Suppressor macrophage (primary cell): ENCODE data around the gene LAD1.

Source experiments
- DNase-seq, 4 experiments: peaks; one replicate each; pipeline ENCODE4 v3.0.0-alpha.2; 2020 to 2022

The LAD1 gene

GRCh38 chr1:201418461-201418860, 19.3 kb upstream of the LAD1 start:
- no peak for DNase-seq

GRCh38 chr1:201414051-201414738, 15.1 kb upstream of the LAD1 start:
- DNase-seq = no peak

- no peak for DNase-seq
These were observed 12.2 kb upstream of the LAD1 start for GRCh38 chr1:201411292-201411691.

GRCh38 chr1:201409440-201409839, 10.3 kb upstream of the LAD1 start:
- no peak for DNase-seq

- DNase-seq = no peak
These were observed 9.7 kb upstream of the LAD1 start for GRCh38 chr1:201408834-201409200.

GRCh38 chr1:201408176-201408833, 9.2 kb upstream of the LAD1 start:
- peak; percentile 81 to 92 (median 84) for DNase-seq

GRCh38 chr1:201406831-201407406, 7.8 kb upstream of the LAD1 start:
- no peak for DNase-seq

- no peak for DNase-seq
These were observed 6.3 kb upstream of the LAD1 start for GRCh38 chr1:201405484-201405831.

- DNase-seq = no peak
These were observed 5.8 kb upstream of the LAD1 start for GRCh38 chr1:201404722-201405483.

GRCh38 chr1:201404055-201404454, 4.9 kb upstream of the LAD1 start:
- DNase-seq = peak; percentile 46 to 75 (median 66)

GRCh38 chr1:201403359-201403758, 4.2 kb upstream of the LAD1 start:
- DNase-seq = no peak

- DNase-seq = peak in 1 of 4 experiments; percentile 20
These were observed 2.6 kb upstream of the LAD1 start for GRCh38 chr1:201401700-201402099.

- DNase-seq = no peak
These were observed 1.7 kb upstream of the LAD1 start for GRCh38 chr1:201400852-201401230.

GRCh38 chr1:201400212-201400851, 1.2 kb upstream of the LAD1 start:
- DNase-seq = no peak

GRCh38 chr1:201399352-201400126, 415 bp upstream of the LAD1 start:
- DNase-seq = peak in 3 of 4 experiments; percentile 7 to 42 (median 18)

GRCh38 chr1:201397675-201398074, 1.4 kb downstream of the LAD1 start:
- DNase-seq = no peak

- no peak for DNase-seq
These were observed 2.2 kb downstream of the LAD1 start for GRCh38 chr1:201396861-201397464.

GRCh38 chr1:201395936-201396335, 3.2 kb downstream of the LAD1 start:
- DNase-seq = no peak

- no peak for DNase-seq
These were observed 4.5 kb downstream of the LAD1 start for GRCh38 chr1:201394591-201394990.

- no peak for DNase-seq
These were observed 6.0 kb downstream of the LAD1 start for GRCh38 chr1:201393076-201393475.

GRCh38 chr1:201391651-201392511, 7.2 kb downstream of the LAD1 start:
- no peak for DNase-seq
